Thoracic aorta (tissue), 2 donors: ENCODE data around the gene SLC1A6. TPM values are rescaled to one million over a fixed set of nuclear protein-coding genes. Genes with fewer than 3 reads are reported as not detected.

ENCODE experiments used
- ATAC-seq: fragments of 150-250 bp; one replicate; pipeline ENCODE4 v1.8.0; 2017; ENCODE audit warnings: low read depth; ENCODE audit not compliant: insufficient number of reproducible peaks, low FRiP score
- DNase-seq: peaks from one replicate; pipeline ENCODE4 v3.0.0-alpha.2; 2020; ENCODE audit warnings: low spot score
- H3K27ac ChIP-seq, 2 donors: fragments of 200-600 bp; sonication (generic); 1 replicate in 1 of 2; 2 replicates in 1 of 2; pipeline ENCODE4 v1.5.1; 2016; ENCODE audit warnings: mild to moderate bottlenecking in 2 of 2, moderate library complexity in 2 of 2
- H3K27me3 ChIP-seq: fragments of 200-600 bp; sonication (generic); replicated peaks from 2 replicates; pipeline ENCODE4 v1.6.0; 2016; ENCODE audit warnings: mild to moderate bottlenecking; ENCODE audit not compliant: insufficient read depth
- H3K36me3 ChIP-seq: fragments of 200-600 bp; sonication (generic); one replicate; pipeline ENCODE4 v1.5.1; 2016
- H3K4me1 ChIP-seq, 2 donors: fragments of 200-600 bp; sonication (generic); 1 replicate in 1 of 2; 2 replicates in 1 of 2; pipeline versions ENCODE4 v1.5.1 to v1.6.0; 2016; ENCODE audit warnings: low read depth in 2 of 2, mild to moderate bottlenecking in 1 of 2; ENCODE audit not compliant: control insufficient read depth in 1 of 2
- H3K4me3 ChIP-seq: fragments of 200-600 bp; sonication (generic); 2 replicates; pipeline ENCODE4 v1.5.1; 2016; ENCODE audit warnings: mild to moderate bottlenecking
- H3K9me3 ChIP-seq: fragments of 200-600 bp; sonication (generic); 2 replicates; pipeline ENCODE4 v1.5.1; 2016
- CTCF ChIP-seq: fragments of 200-600 bp; sonication (generic); IDR thresholded peaks from one replicate; pipeline ENCODE4 v1.5.1; 2019; ENCODE audit warnings: antibody characterized with exemption
- total RNA-seq, 2 donors: library from RNA; depleted of rRNA; stranded (reverse); fragments of >200 nt; gene quantifications; one replicate each; pipeline versions ENCODE4 v1.1.0 to v1.2.3, GENCODE V29; 2016

Gene SLC1A6
- total RNA-seq, 2 donors from 2014 or later: not detected

- no peak for TF ChIP-seq CTCF
- DNase-seq: no peak
- Histone ChIP-seq H3K27ac (no peak overlapping the region), H3K9me3 (no peaks in the 10 kb centered on the region), H3K4me1 (no peaks in the 10 kb centered on the region), H3K27me3 (no peaks in the 10 kb centered on the region), H3K36me3 (no peaks in the 10 kb centered on the region), H3K4me3 (no peak overlapping the region)
- ATAC-seq: no peak
Measured at GRCh38 chr19:14944456-14944855, 35.2 kb downstream of the SLC1A6 start.

- no peak for TF ChIP-seq CTCF
- H3K27me3 ChIP-seq: no peaks in the 10 kb centered on the region
- no peaks in the 10 kb centered on the region for H3K9me3 ChIP-seq
- no peak overlapping the region for H3K4me3 ChIP-seq
- no peak overlapping the region for H3K27ac ChIP-seq
- no peak for ATAC-seq
- no peaks in the 10 kb centered on the region for H3K4me1 ChIP-seq
- H3K36me3 ChIP-seq: no peaks in the 10 kb centered on the region
- DNase-seq: no peak
Measured at GRCh38 chr19:14943601-14944000, 36.1 kb downstream of the SLC1A6 start.

- no peak for ATAC-seq
- TF ChIP-seq CTCF: no peak
Measured at GRCh38 chr19:14941189-14941588, 38.5 kb downstream of the SLC1A6 start, which contains the start of gene OR7C2. Gene OR7C2 (plus strand): TSS chr19:14941489. CDS start chr19:14941489, 0 bp downstream.

GRCh38 chr19:14940266-14940665 is 39.4 kb downstream of the SLC1A6 start:
- Histone ChIP-seq H3K27me3 (no peaks in the 10 kb centered on the region), H3K4me3 (no peak overlapping the region), H3K36me3 (no peaks in the 10 kb centered on the region), H3K27ac (no peak overlapping the region), H3K9me3 (no peaks in the 10 kb centered on the region), H3K4me1 (no peaks in the 10 kb centered on the region)
- no peak for ATAC-seq
- no peak for DNase-seq
- TF ChIP-seq CTCF: no peak

More at GRCh38 chr19:14941189-14941588, 38.5 kb downstream of the SLC1A6 start, which contains the start of gene OR7C2:
- no peak for DNase-seq
- Histone ChIP-seq H3K36me3 (no peaks in the 10 kb centered on the region), H3K27ac (no peak within 1 kb of the TSS), H3K9me3 (no peaks in the 10 kb centered on the region), H3K4me1 (no peaks in the 10 kb centered on the region), H3K4me3 (no peak within 1 kb of the TSS), H3K27me3 (no peaks in the 10 kb centered on the region)

GRCh38 chr19:14933506-14933905 is 46.2 kb downstream of the SLC1A6 start:
- Histone ChIP-seq H3K27ac (no peak overlapping the region), H3K27me3 (no peaks in the 10 kb centered on the region), H3K36me3 (no peaks in the 10 kb centered on the region), H3K9me3 (no peaks in the 10 kb centered on the region), H3K4me1 (no peaks in the 10 kb centered on the region), H3K4me3 (no peak overlapping the region)
- no peak for DNase-seq
- ATAC-seq: no peak
- TF ChIP-seq CTCF: no peak
